Bronchial epithelial cell (primary cell): ENCODE results near the gene RNASEH2B. TPM values are rescaled to one million over a fixed set of nuclear protein-coding genes. Genes with fewer than 3 reads are reported as not detected.

ENCODE experiments used
- DNase-seq: peaks from one replicate; pipeline ENCODE4 v3.0.0-alpha.2; 2010; ENCODE audit warnings: low read depth
- FAIRE-seq: peaks from 2 replicates; lab custom pipeline; 2011; peaks lifted over from hg19 to GRCh38; lab: Jason Lieb, UNC
- H3K27me3 ChIP-seq: 2 replicates; pipeline ENCODE4 v1.5.1; 2011; ENCODE audit warnings: low read length; ENCODE audit not compliant: control insufficient read depth, insufficient read depth
- H3K36me3 ChIP-seq: 2 replicates; pipeline ENCODE4 v1.5.1; 2011; ENCODE audit warnings: low read length; ENCODE audit not compliant: control insufficient read depth, insufficient read depth
- H3K4me3 ChIP-seq: 2 replicates; pipeline ENCODE4 v1.5.1; 2011; ENCODE audit warnings: mild to moderate bottlenecking, low read depth, low read length, control low read depth
- total RNA-seq: library from RNA; depleted of rRNA; stranded (reverse); fragments of >200 nt; gene quantifications from 2 replicates; pipeline ENCODE4 v1.2.1, GENCODE V29; 2014
- TF ChIP-seq, protein P1 (sequence below): IDR thresholded peaks from 2 replicates; pipeline ENCODE4 v1.5.1; 2011; ENCODE audit warnings: mild to moderate bottlenecking, moderate library complexity, low read length, control low read depth, inconsistent platforms; ENCODE audit not compliant: insufficient read depth, severe bottlenecking

The RNASEH2B gene
- total RNA-seq, 1 donor from 2014 or later, result 35.0 TPM

DNA sequence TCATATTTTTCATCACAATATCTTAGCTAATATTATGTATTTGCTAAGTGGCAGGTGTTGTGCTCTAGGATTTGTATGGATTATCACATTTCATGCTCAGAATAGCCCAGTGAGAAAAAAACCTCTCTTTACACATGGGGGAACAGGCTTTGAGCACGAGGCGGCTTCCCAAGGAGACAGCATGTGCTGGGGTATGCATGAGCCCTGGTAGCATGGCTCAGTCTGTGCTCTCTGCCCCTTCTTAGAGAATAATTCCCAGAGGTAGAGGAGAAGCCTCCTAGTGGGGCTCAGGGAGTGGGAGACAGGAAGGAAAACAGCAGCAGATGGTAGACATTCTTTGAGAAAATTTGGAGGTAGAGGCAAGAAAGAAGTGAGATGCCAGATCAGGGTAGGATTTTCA is 31.6 kb downstream of the RNASEH2B start:
- DNase-seq, result no peak
- Histone ChIP-seq H3K4me3 (no peak overlapping the region), H3K27me3 (no peaks in the 10 kb centered on the region), H3K36me3 (peaks cover 3% of the 10 kb centered on the region)
- FAIRE-seq, result no peak
- TF ChIP-seq, protein P1, sequence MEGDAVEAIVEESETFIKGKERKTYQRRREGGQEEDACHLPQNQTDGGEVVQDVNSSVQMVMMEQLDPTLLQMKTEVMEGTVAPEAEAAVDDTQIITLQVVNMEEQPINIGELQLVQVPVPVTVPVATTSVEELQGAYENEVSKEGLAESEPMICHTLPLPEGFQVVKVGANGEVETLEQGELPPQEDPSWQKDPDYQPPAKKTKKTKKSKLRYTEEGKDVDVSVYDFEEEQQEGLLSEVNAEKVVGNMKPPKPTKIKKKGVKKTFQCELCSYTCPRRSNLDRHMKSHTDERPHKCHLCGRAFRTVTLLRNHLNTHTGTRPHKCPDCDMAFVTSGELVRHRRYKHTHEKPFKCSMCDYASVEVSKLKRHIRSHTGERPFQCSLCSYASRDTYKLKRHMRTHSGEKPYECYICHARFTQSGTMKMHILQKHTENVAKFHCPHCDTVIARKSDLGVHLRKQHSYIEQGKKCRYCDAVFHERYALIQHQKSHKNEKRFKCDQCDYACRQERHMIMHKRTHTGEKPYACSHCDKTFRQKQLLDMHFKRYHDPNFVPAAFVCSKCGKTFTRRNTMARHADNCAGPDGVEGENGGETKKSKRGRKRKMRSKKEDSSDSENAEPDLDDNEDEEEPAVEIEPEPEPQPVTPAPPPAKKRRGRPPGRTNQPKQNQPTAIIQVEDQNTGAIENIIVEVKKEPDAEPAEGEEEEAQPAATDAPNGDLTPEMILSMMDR, result no peak

DNA sequence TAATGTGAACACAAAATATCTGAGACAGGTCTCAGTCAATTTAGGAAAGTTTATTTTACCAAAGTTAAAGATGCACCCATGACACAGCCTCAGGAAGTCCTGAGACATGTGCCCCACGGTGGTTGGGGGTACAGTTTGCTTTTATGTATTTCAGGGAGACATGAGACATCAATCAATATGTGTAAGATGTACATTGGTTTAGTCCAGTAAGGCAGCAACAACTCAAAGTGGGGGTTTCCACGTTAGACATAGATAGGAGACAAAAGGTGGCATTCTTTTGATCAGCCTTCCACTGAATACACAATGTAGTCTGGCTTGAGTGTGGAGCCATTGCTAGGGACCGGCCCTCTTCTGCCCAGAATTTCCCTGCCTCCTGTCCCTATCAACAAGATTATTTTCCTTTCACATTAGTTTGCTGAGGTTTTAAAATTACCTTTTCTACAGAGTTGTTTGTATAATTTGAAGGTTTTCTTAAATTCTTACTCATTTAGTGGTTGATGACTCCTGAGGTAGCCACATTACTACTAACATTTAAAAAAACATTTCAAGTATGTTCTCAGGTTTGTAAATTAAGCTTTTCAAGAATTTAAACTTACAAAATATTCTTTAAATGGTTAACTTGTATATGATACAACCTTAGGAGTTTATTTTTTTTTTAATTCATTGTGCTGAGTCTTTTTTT is 33.2 kb downstream of the RNASEH2B start:
- no peak overlapping the region for H3K4me3 ChIP-seq
- peaks cover 2% of the 10 kb centered on the region for H3K36me3 ChIP-seq
- DNase-seq (no peak), FAIRE-seq (no peak)
- TF ChIP-seq, protein P1, result no peak
- no peaks in the 10 kb centered on the region for H3K27me3 ChIP-seq

DNA sequence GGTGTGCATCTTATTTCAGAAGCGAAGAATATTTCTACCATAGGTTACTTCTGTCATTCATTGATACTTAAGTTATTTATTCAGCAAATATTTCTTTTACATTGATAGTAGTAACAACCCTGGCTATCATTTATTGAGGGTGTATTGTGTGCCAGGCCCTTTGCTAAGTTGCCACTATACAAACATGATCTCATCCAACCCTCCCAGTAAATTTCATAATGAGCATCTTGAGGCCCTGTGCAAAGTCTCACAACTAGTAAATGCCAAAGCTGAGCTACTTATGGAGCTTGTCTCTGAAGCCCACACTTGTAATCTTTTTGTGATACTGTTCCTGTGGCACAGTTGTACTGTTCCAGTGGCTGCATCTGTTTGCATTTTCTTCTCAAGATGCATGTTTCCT is 36.1 kb downstream of the RNASEH2B start:
- no peak for DNase-seq
- no peaks in the 10 kb centered on the region for H3K36me3 ChIP-seq
- H3K4me3 ChIP-seq, result no peak overlapping the region
- FAIRE-seq, result no peak
- TF ChIP-seq, protein P1, result no peak
- H3K27me3 ChIP-seq, result no peaks in the 10 kb centered on the region

DNA sequence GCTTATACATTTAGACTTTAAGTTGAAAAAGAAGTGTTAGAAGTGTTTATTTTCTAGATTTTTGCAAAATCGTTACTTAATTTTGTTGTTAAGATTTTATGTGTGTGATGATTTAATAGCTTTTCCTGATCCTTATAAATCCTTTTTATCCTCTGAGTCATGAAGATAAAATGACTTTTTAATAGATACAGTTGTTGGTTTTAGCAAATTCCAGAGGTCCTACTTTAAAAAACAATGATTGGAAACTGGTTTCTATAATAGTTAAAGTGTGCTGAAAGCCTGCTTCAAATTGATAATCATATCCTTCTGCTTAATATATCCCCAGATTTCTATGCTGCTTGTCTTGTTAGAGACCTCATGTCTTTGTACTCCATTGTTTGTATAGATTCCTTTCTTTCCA is 39.0 kb downstream of the RNASEH2B start:
- DNase-seq (no peak), FAIRE-seq (no peak)
- TF ChIP-seq, protein P1, result no peak
- H3K27me3 ChIP-seq, result no peaks in the 10 kb centered on the region
- no peak overlapping the region for H3K4me3 ChIP-seq
- H3K36me3 ChIP-seq, result no peaks in the 10 kb centered on the region

DNA sequence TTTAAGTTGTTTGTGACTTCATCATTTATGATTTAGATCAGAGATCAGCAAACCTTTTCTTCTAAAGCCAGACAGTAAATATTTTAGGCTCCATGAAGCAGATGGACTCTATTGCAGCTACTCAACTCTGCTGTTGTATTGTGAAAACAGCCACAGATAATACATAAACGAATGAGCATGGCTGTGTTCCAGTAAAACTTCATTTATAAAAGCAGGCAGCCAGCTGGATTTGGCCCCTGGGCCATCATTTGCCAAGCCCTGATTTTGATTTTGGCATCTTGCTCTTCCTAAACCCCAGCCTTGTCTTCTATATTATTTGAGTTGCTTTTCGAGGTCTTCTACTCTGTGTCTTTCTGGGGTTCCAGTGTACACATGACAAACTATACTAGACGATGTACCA is 41.3 kb downstream of the RNASEH2B start:
- DNase-seq, result no peak
- TF ChIP-seq, protein P1, result no peak
- Histone ChIP-seq H3K4me3 (no peak overlapping the region), H3K36me3 (no peaks in the 10 kb centered on the region), H3K27me3 (no peaks in the 10 kb centered on the region)
- FAIRE-seq, result no peak

DNA sequence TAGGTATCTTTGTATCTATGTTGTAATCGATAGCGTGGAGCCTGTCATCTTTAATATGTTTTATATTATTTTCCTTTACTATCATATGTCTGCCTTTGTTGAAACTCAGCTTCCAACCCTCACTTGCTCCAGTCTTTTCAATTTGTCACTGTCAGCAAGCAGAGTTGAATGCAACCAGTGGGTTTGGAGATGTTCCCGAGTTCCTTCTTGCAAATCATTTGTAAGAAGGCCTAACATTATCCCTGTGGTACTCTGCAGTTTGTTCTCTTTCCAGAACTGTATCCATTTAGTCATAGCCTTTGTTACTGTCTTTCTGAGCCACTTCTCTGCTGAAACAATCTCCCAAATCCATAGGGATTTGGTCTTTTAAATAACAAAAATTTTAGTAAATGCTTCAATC is 41.8 kb downstream of the RNASEH2B start:
- Histone ChIP-seq H3K36me3 (no peaks in the 10 kb centered on the region), H3K4me3 (no peak overlapping the region), H3K27me3 (no peaks in the 10 kb centered on the region)
- DNase-seq (no peak), FAIRE-seq (no peak)
- TF ChIP-seq, protein P1, result no peak
